CD4-positive, alpha-beta T cell treated with Interleukin-1 beta for 1 hour (primary cell): Measurements from ENCODE around the gene NT5DC3.

Experiments used
- DNase-seq, 2 donors: peaks; one replicate each; pipeline ENCODE4 v3.0.0-alpha.2; 2020 to 2022

Gene NT5DC3

DNA sequence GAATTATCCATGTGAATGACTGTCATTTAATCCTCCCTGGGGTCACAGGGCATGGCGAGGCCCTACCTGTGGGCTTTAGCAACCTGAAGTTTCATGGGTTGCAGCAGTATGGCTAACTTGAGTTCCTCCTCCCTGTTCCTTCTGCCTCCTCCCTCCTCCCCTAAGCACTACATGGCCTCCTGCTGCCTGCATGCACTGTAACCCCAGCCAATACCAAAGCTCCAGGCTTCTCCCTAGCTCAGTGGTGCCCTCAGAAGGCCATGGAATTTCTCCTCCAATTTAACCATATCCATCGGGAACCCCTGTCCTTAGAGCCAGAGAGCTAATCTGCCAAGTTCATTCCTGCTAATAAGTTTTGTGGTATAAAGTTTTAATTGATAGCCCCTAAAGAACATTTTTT, 95.1 kb downstream of the NT5DC3 start:
- no peak for DNase-seq

DNA sequence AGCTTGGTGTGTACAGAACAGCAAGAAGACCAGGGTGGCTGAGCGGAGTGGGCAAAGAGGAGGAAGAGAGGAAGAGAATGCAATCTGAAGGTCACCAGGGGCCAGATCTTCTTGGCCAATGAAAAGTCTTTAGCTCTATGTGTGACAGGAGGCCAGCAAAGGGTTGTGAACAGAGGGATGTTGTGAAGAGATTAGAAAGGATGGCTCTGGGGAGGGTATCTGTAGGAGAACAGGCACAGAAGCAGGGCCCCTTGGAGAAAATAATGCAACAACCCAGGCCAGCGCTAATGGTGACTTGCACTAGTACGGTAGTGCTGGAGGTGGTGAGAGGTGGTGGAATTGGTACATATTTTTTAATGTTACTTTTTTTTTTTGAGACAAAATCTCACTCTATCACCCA, 97.2 kb downstream of the NT5DC3 start:
- DNase-seq, result no peak

DNA sequence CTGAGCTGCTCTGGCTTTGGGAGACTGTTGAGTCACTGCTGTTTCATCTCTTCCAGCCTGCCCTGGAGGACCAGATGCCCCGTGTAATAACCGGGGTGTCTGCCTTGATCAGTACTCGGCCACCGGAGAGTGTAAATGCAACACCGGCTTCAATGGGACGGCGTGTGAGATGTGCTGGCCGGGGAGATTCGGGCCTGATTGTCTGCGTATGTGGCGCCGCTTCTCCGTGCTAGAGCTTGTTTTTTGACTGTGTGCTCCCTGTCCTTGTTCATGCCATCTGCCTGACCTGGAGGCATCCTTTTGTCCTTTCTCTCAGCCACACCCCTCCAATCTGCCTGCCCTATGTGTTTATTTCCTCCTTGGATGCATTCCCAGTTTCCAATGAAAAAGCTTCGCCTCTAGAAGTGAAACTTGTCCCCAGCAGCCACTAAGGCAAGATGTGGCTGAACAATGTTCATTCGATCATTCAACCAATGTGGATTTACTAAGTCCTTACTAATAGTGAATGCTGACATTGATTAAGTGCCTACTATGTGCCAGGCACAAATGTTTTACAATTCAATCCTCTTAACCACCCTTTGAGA, 98.6 kb downstream of the NT5DC3 start:
- DNase-seq, result no peak

DNA sequence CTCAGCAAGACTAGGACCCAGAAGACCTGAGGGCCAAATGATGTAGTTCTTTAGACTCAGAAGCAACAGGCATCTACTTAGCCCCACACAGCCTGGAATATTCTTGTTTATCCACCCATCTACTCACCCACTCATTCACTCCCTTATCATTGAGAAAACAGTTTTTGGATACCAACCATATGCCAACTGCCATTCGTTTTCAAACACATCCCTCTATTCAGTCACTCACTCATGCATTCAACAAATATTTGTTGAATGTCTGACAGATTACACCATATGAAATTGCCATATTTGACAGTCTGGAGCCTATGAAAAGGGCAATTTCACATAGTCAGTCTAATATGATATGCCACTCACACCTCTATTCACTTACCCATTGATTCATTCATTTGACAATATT, 103.2 kb downstream of the NT5DC3 start:
- no peak for DNase-seq

DNA sequence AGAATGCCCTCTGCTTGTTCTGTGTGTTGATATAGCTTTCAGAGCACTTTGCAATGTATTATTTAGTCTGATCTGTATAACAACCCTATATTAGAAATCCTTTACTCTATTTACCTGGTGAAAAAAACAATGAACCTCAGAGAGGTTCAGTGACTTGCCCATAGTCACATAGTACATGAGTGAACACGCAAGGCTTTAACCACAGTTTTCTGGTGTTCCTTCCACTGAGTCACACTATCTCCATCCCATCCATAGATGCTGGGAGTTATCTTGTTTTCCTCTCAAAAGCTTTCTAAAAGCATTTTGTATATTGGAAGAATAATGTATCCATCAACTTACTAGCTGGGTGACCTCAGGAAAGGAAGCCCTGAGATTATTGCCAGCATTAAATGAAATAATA, 104.5 kb downstream of the NT5DC3 start:
- no peak for DNase-seq

DNA sequence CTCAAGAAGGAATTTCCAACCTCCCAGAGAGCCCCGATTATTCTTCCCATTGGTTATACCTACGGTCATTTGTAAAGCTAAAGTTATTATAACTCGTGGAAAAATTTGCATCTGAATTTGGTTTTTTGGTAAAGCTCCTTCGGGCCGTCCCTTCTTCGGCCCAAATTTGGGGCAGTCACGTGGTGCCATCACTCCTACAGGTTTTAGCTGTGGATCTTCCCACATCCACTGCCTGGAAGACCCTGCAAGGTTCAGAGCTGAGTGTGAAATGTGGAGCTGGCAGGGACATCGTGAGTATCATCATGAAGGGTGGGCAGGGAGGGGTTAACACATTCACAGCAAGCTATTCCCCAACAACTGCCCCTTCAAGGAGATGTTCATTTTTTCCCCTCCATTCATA, 105.7 kb downstream of the NT5DC3 start:
- no peak for DNase-seq

DNA sequence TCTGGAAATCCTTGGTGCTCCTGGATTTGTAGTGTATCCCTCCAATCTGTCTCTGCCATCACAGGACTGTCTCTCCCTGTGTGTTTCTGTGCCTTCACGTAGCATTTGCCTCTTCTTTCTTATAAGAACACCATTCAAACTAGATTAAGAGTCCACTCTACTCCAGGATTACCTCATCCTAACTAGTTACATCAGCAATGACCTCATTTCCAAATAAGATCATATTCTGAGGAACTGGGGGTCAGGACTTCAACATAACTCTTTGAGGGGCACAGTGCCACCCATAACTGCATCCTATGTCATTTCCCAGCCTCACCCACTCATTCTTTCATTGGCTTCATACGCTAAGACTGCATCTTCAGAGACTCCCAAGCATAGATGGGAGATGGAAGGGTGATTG, 106.2 kb downstream of the NT5DC3 start:
- DNase-seq, result no peak

DNA sequence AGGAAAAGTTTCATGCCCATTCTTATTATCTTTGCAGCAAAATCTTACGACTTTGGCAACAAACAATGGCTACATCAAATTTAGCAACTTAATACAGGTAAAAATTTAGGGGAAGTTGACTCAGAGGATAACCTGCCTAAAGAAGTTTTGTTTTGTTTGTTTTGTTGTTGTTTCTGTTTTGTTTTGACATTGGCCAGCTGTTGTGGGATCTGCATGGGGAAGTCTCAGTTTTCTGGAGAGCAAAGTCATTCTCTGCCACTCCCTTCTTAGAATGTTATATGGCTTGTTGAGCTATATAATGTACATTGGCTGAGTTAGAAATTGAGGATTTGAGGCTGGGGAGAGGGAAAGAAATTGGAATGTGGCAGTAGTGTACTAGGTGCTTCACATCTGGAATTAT, 109.5 kb downstream of the NT5DC3 start:
- no peak for DNase-seq

DNA sequence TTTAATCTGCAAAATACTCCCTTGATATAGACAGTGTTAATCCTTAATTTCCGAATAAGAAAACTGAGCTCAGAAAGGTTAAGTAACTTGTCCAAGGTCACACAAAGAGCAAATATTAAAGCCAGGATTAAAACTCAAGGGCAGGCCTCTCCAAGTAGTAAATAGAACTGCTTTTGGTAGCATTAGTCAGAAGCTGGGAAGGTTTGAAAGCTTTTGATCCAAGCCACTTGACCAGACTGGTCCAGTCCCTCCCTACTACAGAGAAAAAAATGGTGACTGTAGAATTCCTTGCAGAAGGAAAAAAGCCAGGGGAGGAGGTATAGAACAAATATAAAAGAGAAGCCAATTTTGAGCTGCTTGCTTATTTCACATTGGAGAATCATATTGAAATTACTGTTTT, 111.5 kb downstream of the NT5DC3 start:
- DNase-seq, result no peak

DNA sequence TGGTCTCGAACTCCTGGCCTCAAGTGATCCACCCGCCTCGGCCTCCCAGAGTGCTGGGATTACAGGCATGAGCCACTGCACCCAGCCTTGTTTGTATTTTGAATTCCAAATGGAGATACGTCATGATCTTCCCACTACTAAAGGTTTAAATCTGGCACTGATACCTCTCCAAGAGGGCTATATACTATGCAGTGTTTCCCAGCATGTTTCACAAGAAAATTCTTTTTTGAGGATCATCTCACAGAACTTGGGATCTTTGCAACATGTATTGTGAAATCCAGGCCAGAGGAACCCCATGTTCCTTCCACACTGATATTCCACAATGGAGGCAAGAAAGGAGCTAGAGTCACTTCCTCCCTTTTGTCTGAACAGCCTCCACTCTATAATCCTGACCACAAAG, 112.7 kb downstream of the NT5DC3 start:
- DNase-seq, result no peak

DNA sequence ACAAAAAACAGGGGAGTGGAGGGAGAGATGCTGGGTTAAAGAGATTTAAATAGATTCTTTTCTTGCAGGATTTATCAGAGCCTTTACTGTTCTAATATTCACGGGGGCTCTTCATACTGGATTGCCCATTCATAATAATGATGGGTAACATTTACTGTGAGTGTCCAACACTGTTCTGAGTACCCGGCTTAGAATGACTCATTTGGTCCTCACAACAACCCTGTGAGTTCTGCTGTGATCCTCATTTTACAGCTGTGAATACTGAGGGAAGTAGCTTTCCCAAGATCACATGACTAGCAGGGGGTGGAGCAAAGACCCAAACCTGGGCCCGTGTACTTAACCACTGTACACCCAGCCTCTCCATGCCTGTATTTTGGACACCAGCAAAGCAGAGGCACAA, 113.4 kb downstream of the NT5DC3 start:
- no peak for DNase-seq

DNA sequence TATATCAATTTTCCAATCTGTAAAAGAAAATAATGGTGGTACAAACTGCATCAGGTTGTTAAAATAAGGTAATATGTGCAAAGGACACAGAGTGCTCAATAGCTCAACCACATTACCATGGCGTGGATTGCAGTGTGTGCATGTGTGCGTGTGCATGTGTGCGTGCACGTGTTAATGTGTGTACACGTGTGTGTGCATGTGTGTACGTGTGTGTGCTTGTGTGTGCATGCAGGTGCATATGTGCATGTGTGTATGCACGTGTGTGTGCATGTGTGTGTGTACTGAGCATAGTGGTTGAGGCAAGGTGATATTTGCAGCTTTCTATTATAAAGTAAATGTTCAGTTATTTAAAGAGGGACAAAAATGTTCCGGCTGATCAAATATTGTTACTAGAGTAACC, 115.6 kb downstream of the NT5DC3 start:
- no peak for DNase-seq
